NCI-H187 (cell line): Measurements from ENCODE around the gene STOML1.

Experiments
- DNase-seq, 2 experiments: peaks; one replicate each; lab custom pipeline; 2025; lab: John Stamatoyannopoulos, UW

STOML1 gene

GRCh38 chr15:73991726-73992593 is at the start of gene STOML1:
STOML1 (minus strand) TSS chr15:73992295; CDS start chr15:73992223, 72 bp downstream.
- peak; percentile 81 to 91 for DNase-seq

GRCh38 chr15:74041311-74041756 is 49.2 kb upstream of the STOML1 start:
- DNase-seq = no peak

- no peak for DNase-seq
Measured at GRCh38 chr15:74040109-74040850, 48.2 kb upstream of the STOML1 start.

- no peak for DNase-seq
Measured at GRCh38 chr15:74039656-74040010, 47.5 kb upstream of the STOML1 start.

GRCh38 chr15:74038707-74039655 is 46.9 kb upstream of the STOML1 start:
- peak in 1 of 2 experiments; percentile 20 for DNase-seq

- peak in 1 of 2 experiments; percentile 15 for DNase-seq
Measured at GRCh38 chr15:74037171-74038117, 45.3 kb upstream of the STOML1 start.

GRCh38 chr15:74036271-74037170 is 44.4 kb upstream of the STOML1 start:
- peak; percentile 29 to 68 for DNase-seq

GRCh38 chr15:74035121-74036017 is 43.3 kb upstream of the STOML1 start:
- DNase-seq = peak; percentile 14 to 52

GRCh38 chr15:74034206-74034755 is 42.2 kb upstream of the STOML1 start:
- DNase-seq = no peak

GRCh38 chr15:74032606-74033561 is 40.8 kb upstream of the STOML1 start:
- DNase-seq = no peak

GRCh38 chr15:74032046-74032445 is 40.0 kb upstream of the STOML1 start:
- DNase-seq = no peak

- no peak for DNase-seq
Measured at GRCh38 chr15:74028646-74029045, 36.6 kb upstream of the STOML1 start.

- DNase-seq = peak; percentile 40 to 55
Measured at GRCh38 chr15:74027688-74028087, 35.6 kb upstream of the STOML1 start.

- DNase-seq = no peak
Measured at GRCh38 chr15:74025436-74025835, 33.3 kb upstream of the STOML1 start.

GRCh38 chr15:74024687-74025086 is 32.6 kb upstream of the STOML1 start:
- DNase-seq = no peak

GRCh38 chr15:74022706-74023470 is 30.8 kb upstream of the STOML1 start:
- DNase-seq = no peak
